ENCODE measurements around the gene ENOX2.

GRCh38 chrX:130577431-130577830 is 325.6 kb downstream of the ENOX2 start:
- TF ChIP-seq CTCF (conservative IDR thresholded peaks at IDR 0.05; ENCODE audit: low read length) (no peak), EZH2phosphoT487 (IDR thresholded peaks at IDR 0.05; ENCODE audit: borderline replicate concordance) (no peak)
